Duodenal mucosa (tissue), 2 donors: ENCODE results near the gene CCDC87.

ENCODE experiments used
- H3K27ac ChIP-seq: one replicate; pipeline ENCODE4 v1.7.0; 2013; ENCODE audit warnings: low read depth, low read length
- H3K27me3 ChIP-seq, 2 donors: one replicate each; pipeline ENCODE4 v1.7.0; 2013; ENCODE audit warnings: low read length in 2 of 2, control low read depth in 1 of 2; ENCODE audit not compliant: insufficient read depth in 2 of 2, control insufficient read depth in 1 of 2
- H3K36me3 ChIP-seq, 2 donors: one replicate each; pipeline ENCODE4 v1.7.0; 2013; ENCODE audit warnings: low read length in 2 of 2, control low read depth in 1 of 2; ENCODE audit not compliant: insufficient read depth in 2 of 2, control insufficient read depth in 1 of 2
- H3K4me1 ChIP-seq, 2 donors: one replicate each; pipeline ENCODE4 v1.7.0; 2013; ENCODE audit warnings: low read length in 2 of 2, control low read depth in 1 of 2; ENCODE audit not compliant: insufficient read depth in 2 of 2, control insufficient read depth in 1 of 2
- H3K4me3 ChIP-seq, 2 donors: one replicate each; pipeline ENCODE4 v1.7.0; 2013; ENCODE audit warnings: low read length in 2 of 2, low read depth in 1 of 2
- H3K9ac ChIP-seq, 2 donors: one replicate each; pipeline ENCODE4 v1.7.0; 2013; ENCODE audit warnings: low read length in 2 of 2, low read depth in 1 of 2
- H3K9me3 ChIP-seq, 2 donors: one replicate each; pipeline ENCODE4 v1.7.0; 2013; ENCODE audit warnings: low read length in 2 of 2, control low read depth in 1 of 2; ENCODE audit not compliant: control insufficient read depth in 1 of 2

CCDC87 gene

DNA sequence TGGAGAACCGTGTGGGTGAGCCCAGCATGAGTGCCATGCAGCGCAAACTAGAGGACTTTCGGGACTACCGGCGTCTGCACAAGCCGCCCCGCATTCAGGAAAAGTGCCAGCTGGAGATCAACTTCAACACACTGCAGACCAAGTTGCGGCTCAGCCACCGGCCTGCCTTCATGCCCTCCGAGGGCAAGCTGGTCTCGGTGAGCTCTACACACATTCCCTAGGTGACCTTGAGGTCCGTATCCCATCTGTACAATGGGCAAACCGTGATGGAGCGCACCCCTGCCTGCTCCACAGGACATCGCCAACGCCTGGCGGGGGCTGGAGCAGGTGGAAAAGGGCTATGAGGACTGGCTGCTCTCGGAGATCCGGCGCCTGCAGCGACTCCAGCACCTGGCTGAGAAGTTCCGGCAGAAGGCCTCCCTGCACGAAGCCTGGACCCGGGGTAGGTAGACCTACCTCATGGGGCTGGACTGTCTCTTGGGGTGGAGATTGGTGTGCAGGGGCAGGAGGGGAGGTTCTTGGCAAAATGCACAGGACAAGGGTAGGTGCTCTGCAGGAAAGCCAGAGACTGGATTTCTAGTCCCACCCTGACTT is 35.0 kb downstream of the CCDC87 start:
- H3K27ac ChIP-seq: no peak overlapping the region
- peaks cover 3 to 11% of the 10 kb centered on the region in 2 donors for H3K27me3 ChIP-seq
- H3K36me3 ChIP-seq: no peaks in the 10 kb centered on the region
- H3K9ac ChIP-seq: no peak overlapping the region
- peaks cover 0 to 4% of the 10 kb centered on the region in 2 donors for H3K4me1 ChIP-seq
- H3K4me3 ChIP-seq: no peak overlapping the region
- no peaks in the 10 kb centered on the region for H3K9me3 ChIP-seq

DNA sequence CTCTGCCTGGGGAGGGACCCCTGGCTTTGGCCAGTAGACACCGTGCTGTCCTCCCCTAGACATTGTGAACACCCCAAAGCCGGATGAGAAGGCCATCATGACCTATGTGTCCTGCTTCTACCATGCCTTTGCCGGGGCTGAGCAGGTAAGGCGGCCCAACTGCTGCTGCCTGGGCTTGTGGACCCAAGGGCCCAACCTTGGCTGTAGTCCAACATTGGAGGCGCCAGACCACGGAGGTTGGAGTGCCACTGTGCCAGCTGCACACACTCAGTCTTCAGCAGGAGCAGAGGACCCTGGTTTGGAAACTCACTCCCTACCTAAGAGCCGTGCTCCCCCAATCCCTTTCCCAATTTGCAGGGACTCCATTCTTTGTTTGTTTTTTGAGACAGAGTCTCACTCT is 36.8 kb downstream of the CCDC87 start:
- Histone ChIP-seq H3K4me1 (peaks cover 0 to 4% of the 10 kb centered on the region in 2 donors), H3K9me3 (no peaks in the 10 kb centered on the region), H3K27me3 (peaks cover 3 to 11% of the 10 kb centered on the region in 2 donors)

DNA sequence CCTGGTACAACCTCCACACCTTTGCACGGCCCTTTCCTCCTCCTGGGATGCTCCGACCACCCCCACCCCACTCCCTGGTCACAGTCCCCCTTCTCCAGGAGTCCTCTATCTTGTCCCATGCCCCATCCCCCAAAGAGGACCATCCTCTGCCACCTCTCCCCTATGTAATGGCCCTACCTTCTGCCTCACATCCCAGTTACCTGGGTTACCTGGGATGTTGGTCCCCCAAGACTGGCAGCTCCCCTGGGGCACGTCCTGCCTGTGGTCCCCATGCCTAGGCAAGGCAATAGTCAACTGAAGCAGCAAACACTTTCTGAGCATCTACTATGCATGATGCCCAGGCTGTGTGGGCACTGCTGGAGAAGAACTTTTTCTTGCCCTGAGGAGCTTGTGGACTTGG is 37.4 kb downstream of the CCDC87 start:
- Histone ChIP-seq H3K36me3 (no peaks in the 10 kb centered on the region), H3K4me3 (no peak overlapping the region), H3K4me1 (peaks cover 0 to 4% of the 10 kb centered on the region in 2 donors), H3K9me3 (no peaks in the 10 kb centered on the region), H3K27ac (no peak overlapping the region), H3K27me3 (peaks cover 3 to 11% of the 10 kb centered on the region in 2 donors), H3K9ac (no peak overlapping the region)

More for the DNA sequence above, 36.8 kb downstream of the CCDC87 start:
- H3K36me3 ChIP-seq: no peaks in the 10 kb centered on the region
- no peak overlapping the region for H3K4me3 ChIP-seq
- no peak overlapping the region for H3K27ac ChIP-seq
- no peak overlapping the region for H3K9ac ChIP-seq

GRCh38 chr11:66554602-66555001 is 38.3 kb downstream of the CCDC87 start:
- Histone ChIP-seq H3K9ac (no peak overlapping the region), H3K27ac (no peak overlapping the region), H3K4me3 (no peak overlapping the region), H3K4me1 (peaks cover 0 to 4% of the 10 kb centered on the region in 2 donors), H3K27me3 (peaks cover 3 to 11% of the 10 kb centered on the region in 2 donors), H3K36me3 (no peaks in the 10 kb centered on the region), H3K9me3 (no peaks in the 10 kb centered on the region)

GRCh38 chr11:66550887-66551286 is 42.0 kb downstream of the CCDC87 start:
- no peak overlapping the region for H3K27ac ChIP-seq
- no peak overlapping the region for H3K4me3 ChIP-seq
- H3K27me3 ChIP-seq: no peaks in the 10 kb centered on the region
- no peaks in the 10 kb centered on the region for H3K4me1 ChIP-seq
- H3K9ac ChIP-seq: no peak overlapping the region
- H3K36me3 ChIP-seq: no peaks in the 10 kb centered on the region
- no peaks in the 10 kb centered on the region for H3K9me3 ChIP-seq

DNA sequence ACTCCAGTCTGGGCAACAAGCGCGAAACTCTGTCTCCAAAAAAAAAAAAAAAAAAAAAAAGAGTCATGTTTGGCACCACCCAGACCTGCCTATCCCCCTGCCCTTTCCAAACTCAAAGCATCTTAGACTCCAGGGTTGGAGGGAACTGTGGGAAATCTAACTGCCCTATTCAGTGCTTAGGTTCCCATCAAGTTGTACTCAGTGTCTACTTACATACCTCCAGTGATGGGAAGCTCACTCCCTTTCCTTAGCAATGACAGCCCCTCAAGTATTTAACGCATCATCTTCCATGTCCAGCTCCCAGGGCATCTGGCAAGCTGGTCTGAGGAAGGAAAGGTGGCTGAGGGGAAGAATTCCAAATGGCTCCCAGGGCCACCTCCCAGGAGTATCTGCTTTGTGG is 43.2 kb downstream of the CCDC87 start:
- H3K27ac ChIP-seq: no peak overlapping the region
- no peaks in the 10 kb centered on the region for H3K9me3 ChIP-seq
- no peaks in the 10 kb centered on the region for H3K36me3 ChIP-seq
- no peak overlapping the region for H3K4me3 ChIP-seq
- H3K9ac ChIP-seq: no peak overlapping the region
- peaks cover 0 to 8% of the 10 kb centered on the region in 2 donors for H3K4me1 ChIP-seq
- no peaks in the 10 kb centered on the region for H3K27me3 ChIP-seq

- Histone ChIP-seq H3K4me3 (no peak overlapping the region), H3K9me3 (no peaks in the 10 kb centered on the region), H3K36me3 (no peaks in the 10 kb centered on the region), H3K4me1 (peaks cover 0 to 13% of the 10 kb centered on the region in 2 donors), H3K27me3 (no peaks in the 10 kb centered on the region), H3K27ac (no peak overlapping the region), H3K9ac (no peak overlapping the region)
Observed at GRCh38 chr11:66548774-66549630, 43.9 kb downstream of the CCDC87 start.

DNA sequence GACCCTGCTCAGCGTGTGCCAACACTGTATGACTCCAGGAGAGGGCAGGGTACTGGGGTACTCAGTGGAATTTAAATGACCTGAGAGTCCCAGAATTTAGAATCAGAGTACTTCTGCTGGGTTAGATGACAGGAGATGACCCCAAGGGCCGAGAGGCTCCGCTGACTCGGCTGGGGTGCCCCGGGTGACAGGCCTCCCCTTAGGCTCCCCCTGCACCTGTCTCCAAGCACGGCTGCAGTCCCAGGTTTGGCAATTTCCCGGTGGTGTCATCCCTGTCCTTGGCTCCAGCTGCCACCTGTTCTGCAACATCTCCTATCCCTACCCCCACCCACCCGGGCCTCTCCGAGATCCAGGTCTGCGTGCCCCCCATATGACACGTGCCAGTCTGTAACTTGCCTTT is 44.8 kb downstream of the CCDC87 start:
- Histone ChIP-seq H3K27ac (no peak overlapping the region), H3K9ac (no peak overlapping the region)

DNA sequence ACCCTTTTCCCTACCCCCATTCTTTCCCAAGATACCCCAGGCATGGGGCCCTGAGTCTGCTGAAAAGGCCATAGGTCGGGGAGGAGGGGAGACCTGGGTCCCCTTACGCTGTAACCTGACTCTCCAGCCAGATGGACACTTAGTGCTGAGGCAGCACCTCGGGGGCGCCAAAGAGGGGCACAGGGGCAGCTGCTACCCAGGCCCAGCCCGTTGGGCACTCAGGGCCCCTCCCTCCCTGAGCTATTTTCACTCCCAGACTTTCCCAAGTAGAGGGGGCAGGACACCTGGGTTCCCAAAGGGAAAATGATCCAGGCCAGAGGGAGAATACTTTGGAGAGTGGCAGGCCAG is 45.2 kb downstream of the CCDC87 start:
- Histone ChIP-seq H3K27ac (no peak overlapping the region), H3K9me3 (no peaks in the 10 kb centered on the region), H3K4me1 (peaks cover 0 to 16% of the 10 kb centered on the region in 2 donors), H3K27me3 (no peaks in the 10 kb centered on the region), H3K36me3 (peaks cover 0 to under 1% of the 10 kb centered on the region in 2 donors), H3K4me3 (no peak overlapping the region), H3K9ac (no peak overlapping the region)

More for the DNA sequence above, 44.8 kb downstream of the CCDC87 start:
- Histone ChIP-seq H3K36me3 (no peaks in the 10 kb centered on the region), H3K4me1 (peaks cover 0 to 16% of the 10 kb centered on the region in 2 donors), H3K27me3 (no peaks in the 10 kb centered on the region), H3K4me3 (no peak overlapping the region), H3K9me3 (no peaks in the 10 kb centered on the region)

- Histone ChIP-seq H3K9ac (no peak overlapping the region), H3K27ac (no peak overlapping the region), H3K4me3 (no peak overlapping the region)
Observed at GRCh38 chr11:66546966-66547661, 45.7 kb downstream of the CCDC87 start.

More at GRCh38 chr11:66546966-66547661, 45.7 kb downstream of the CCDC87 start:
- H3K4me1 ChIP-seq: peaks cover 0 to 16% of the 10 kb centered on the region in 2 donors
- H3K36me3 ChIP-seq: peaks cover 0 to 4% of the 10 kb centered on the region in 2 donors
- H3K27me3 ChIP-seq: no peaks in the 10 kb centered on the region
- no peaks in the 10 kb centered on the region for H3K9me3 ChIP-seq
